Dermis lymphatic vessel endothelial cell (primary cell): Measurements from ENCODE around the gene CTF1. TPM values are rescaled to one million over a fixed set of nuclear protein-coding genes. Genes with fewer than 3 reads are reported as not detected.

Experiments
- total RNA-seq: library from RNA; depleted of rRNA; stranded (reverse); fragments of >200 nt; gene quantifications from 2 replicates; pipeline ENCODE4 v1.2.1, GENCODE V29; 2014

The CTF1 gene, protein sequence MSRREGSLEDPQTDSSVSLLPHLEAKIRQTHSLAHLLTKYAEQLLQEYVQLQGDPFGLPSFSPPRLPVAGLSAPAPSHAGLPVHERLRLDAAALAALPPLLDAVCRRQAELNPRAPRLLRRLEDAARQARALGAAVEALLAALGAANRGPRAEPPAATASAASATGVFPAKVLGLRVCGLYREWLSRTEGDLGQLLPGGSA
- total RNA-seq, result 0.09 and 0.33 TPM in 2 replicates

DNA sequence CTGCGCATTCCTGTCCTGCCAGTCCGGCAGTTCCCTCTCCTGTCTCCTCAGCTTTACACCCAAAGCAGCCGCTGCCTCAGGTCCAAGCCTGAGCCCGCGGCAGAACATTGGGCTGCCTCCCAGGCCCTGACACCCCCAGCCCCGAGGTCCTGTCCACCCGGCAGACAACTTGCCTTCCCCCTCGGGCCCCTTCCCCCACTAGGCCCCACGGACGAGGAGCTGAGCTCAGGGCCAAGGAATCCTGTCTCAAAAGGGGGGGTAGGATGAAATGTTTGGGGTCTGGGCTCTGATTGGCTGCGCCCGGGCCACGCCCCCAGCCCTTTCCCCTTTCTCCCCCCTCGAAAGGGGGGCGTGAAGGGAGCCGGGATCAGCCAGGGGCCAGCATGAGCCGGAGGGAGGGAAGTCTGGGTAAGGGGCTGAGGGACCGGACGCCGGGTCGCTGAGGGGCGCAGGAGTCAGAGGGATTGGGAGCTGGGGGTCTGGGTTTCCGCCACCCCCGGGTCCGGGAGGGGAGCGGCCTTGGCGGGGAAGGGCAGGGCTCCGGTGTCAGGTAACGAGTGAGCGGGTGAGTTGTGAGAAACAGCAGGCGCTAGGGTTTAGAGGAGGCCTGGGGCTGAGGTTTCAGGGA, at the start of gene CTF1:
Gene CTF1, plus strand, starts transcription at position 354 of the 628 bp plus-strand sequence. Its CDS starts 30 bp downstream, at position 384.

DNA sequence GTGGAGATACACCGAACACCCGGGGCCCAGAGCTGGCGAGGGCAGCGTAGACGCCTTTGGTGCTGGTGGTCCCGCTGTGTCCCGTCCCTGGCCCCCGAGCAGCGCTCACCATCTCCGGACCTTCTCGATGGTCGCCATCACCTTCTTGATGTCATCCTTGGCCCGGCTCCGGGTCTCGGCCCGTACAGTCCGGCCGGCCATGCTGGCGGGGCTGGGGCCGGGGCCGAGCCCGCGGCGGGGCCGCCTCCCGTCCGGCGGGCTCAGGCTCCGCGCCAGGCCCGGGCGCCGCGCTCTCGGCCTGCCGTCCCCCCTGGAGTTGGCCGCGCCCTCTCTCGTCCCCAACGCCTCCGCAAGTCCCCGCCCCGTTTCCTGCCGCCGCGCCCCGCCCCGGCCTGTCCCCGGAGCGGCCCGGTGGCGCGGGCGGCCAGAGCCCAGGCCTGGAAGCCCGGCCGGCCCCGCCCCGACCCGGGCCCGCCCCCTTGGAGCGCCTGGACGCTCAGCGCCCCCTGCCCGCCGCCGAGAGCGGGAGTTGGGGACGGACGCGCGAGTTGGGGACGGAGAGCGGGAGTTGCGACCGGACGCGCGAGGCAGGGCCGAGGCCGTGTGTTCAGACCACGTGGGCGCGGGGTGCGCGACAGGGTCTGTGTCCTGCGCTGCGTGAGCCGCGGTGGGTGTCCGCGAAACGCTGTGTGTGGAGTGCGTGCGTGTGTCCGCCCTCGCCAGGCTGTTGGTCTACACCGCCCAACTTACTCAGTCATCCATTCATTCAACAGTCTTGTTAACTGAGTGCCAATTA, 2.5 kb upstream of the CTF1 start, which contains the start of gene BCL7C:
Gene BCL7C, minus strand, starts transcription at position 334 of the 796 bp plus-strand sequence. Its CDS starts 133 bp downstream, at position 201.

DNA sequence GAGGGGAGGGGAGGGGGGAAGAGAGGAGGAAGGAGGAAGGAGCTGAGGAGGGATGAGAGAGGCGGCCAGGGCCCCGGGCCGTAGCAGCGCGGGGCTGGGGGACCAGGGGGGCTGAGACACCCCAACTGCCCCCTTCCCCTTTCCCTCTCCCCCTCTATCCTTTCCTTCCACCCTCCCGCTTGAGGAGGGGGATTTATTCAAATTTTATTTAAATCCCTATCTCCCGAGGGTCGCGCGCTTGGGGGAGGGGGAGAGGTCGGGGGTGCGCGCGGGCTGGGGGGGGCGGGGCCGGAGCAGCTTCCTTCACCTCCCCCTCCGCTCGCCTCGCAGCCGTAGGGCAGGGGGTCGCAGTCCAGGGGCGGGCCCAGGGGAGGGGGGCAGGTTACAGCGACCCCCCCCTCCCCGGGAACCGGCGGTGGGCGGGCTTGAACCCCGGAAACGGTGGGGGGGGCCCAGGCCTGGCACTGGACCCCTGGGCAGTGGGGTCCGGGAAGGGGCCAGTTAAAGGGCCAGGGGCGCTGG, 27.2 kb downstream of the CTF1 start, which contains the start of gene FBXL19:
Gene FBXL19, plus strand, starts transcription at position 19 of the 522 bp plus-strand sequence. CDS start 2,183 bp downstream, outside the sequence.

DNA sequence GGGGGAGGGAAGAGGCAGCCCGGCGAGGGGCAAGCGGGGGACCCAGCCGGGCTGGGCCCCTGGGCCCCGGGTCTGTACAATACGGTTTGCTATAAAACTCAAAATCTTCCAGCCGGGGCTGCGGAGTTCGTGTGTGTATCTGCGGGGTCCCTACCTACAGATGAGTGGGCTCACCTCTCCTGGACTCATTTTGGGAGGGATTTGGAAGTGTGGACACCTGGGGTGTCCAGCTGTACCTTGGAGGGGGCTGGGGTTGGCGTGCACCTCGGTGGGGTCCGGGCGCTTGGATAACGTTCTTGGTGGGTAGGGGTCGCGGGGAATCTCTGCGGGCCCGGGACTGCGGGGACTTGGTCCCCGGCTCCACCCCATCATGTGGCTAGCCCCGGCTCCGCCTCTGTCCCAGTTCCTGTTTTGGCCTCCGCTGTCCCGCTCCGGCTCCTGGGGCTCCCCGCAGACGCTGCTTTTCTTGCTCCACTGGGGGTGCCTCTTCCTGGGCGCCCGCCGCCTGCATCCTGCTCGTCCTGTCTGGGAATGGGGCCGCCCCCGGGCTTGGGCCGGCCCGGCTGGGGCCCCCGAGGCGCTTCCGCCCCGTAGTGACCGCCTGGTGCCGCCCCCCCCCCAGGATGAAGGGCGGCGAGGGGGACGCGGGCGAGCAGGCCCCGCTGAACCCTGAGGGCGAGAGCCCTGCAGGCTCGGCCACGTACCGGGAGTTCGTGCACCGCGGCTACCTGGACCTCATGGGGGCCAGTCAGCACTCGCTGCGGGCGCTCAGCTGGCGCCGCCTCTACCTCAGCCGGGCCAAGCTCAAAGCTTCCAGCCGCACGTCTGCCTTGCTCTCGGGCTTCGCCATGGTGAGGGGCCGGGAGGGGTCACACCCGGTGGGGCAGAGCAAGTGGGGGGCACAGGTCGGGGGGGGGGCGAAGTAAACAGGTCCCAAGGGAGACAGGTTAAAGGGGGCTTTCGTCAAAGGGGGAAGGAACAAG, 52.5 kb downstream of the CTF1 start, which contains the start of gene ORAI3:
Gene ORAI3, plus strand, starts transcription at position 402 of the 983 bp plus-strand sequence. Its CDS starts 222 bp downstream, at position 624.

Other genes starting within 250 kb of the CTF1 start
- 3.8 and 5.5 TPM in 2 replicates for gene PRR14, start 245.7 kb upstream of the CTF1 start, total RNA-seq
- gene FBRS, start 238.2 kb upstream of the CTF1 start, total RNA-seq, result 13.9 and 14.2 TPM in 2 replicates
- 27.6 TPM in 2 replicates for gene SRCAP, start 197.4 kb upstream of the CTF1 start, total RNA-seq
- gene PHKG2, start 148.2 kb upstream of the CTF1 start, total RNA-seq, result 12.3 and 17.4 TPM in 2 replicates
- 0.54 and 1.1 TPM in 2 replicates for gene CFAP119, start 134.6 kb upstream of the CTF1 start, total RNA-seq
- gene RNF40, start 134.3 kb upstream of the CTF1 start, total RNA-seq, result 34.4 and 52.9 TPM in 2 replicates
- gene ZNF629, start 109.4 kb upstream of the CTF1 start, total RNA-seq, result 5.2 and 6.4 TPM in 2 replicates
- 56.3 and 76.8 TPM in 2 replicates for gene BCL7C, start 2.5 kb upstream of the CTF1 start, total RNA-seq
- 10.7 and 16.6 TPM in 2 replicates for gene FBXL19, start 27.0 kb downstream of the CTF1 start, total RNA-seq
- gene ORAI3, start 52.5 kb downstream of the CTF1 start, total RNA-seq, result 30.0 and 32.7 TPM in 2 replicates
- gene SETD1A, start 61.1 kb downstream of the CTF1 start, total RNA-seq, result 1.9 and 2.1 TPM in 2 replicates
- 20.3 and 28.2 TPM in 2 replicates for gene HSD3B7, start 88.6 kb downstream of the CTF1 start, total RNA-seq
- gene STX1B, start 114.0 kb downstream of the CTF1 start, total RNA-seq, result 0.34 and 0.76 TPM in 2 replicates
- 19.9 and 22.8 TPM in 2 replicates for gene STX4, start 136.9 kb downstream of the CTF1 start, total RNA-seq
- gene ZNF668, start 177.6 kb downstream of the CTF1 start, total RNA-seq, result 4.9 and 5.2 TPM in 2 replicates
- 11.3 and 11.7 TPM in 2 replicates for gene ZNF646, start 177.8 kb downstream of the CTF1 start, total RNA-seq
- 0.33 and 0.43 TPM in 2 replicates for gene PRSS53, start 192.3 kb downstream of the CTF1 start, total RNA-seq
- 55.5 and 61.9 TPM in 2 replicates for gene VKORC1, start 198.2 kb downstream of the CTF1 start, total RNA-seq
- 9.2 and 9.5 TPM in 2 replicates for gene BCKDK, start 211.8 kb downstream of the CTF1 start, total RNA-seq
- 42.3 and 42.9 TPM in 2 replicates for gene KAT8, start 221.1 kb downstream of the CTF1 start, total RNA-seq
- not detected in 2 replicates for gene PRSS8, start 239.1 kb downstream of the CTF1 start, total RNA-seq